Activated T-cell treated with anti-CD3 and anti-CD28 coated beads, Interleukin-2, amount 50 U/mL, for 24 hours (primary cell): Measurements from ENCODE around the gene TOR1AIP1.
A peak's percentile ranks its signal among the peaks of the same experiment; 100 is the strongest.
"Not testable (repeated sequence)": the region's sequence is repeated elsewhere in the genome, so short reads cannot be mapped to it uniquely, and the experiment has no call there.

Experiments used
- DNase-seq: peaks from one replicate; pipeline ENCODE4 v3.0.0-alpha.2; 2020
- H3K27ac Mint-ChIP-seq: 2 replicates; pipeline ENCODE4 v1.8.0; 2020; ENCODE audit warnings: mild to moderate bottlenecking, mixed read lengths
- H3K27me3 Mint-ChIP-seq: 2 replicates; pipeline ENCODE4 v1.8.0; 2020; ENCODE audit warnings: mixed read lengths
- H3K36me3 Mint-ChIP-seq: 2 replicates; pipeline ENCODE4 v1.8.0; 2020; ENCODE audit warnings: low read depth, mixed read lengths
- H3K4me1 Mint-ChIP-seq: 2 replicates; pipeline ENCODE4 v1.8.0; 2020; ENCODE audit warnings: low read depth, mixed read lengths
- H3K4me3 Mint-ChIP-seq: 2 replicates; pipeline ENCODE4 v1.8.0; 2020; ENCODE audit warnings: mild to moderate bottlenecking, moderate library complexity, mixed read lengths
- H3K9me3 Mint-ChIP-seq: 2 replicates; pipeline ENCODE4 v1.8.0; 2020; ENCODE audit warnings: mixed read lengths

The TOR1AIP1 gene

DNA sequence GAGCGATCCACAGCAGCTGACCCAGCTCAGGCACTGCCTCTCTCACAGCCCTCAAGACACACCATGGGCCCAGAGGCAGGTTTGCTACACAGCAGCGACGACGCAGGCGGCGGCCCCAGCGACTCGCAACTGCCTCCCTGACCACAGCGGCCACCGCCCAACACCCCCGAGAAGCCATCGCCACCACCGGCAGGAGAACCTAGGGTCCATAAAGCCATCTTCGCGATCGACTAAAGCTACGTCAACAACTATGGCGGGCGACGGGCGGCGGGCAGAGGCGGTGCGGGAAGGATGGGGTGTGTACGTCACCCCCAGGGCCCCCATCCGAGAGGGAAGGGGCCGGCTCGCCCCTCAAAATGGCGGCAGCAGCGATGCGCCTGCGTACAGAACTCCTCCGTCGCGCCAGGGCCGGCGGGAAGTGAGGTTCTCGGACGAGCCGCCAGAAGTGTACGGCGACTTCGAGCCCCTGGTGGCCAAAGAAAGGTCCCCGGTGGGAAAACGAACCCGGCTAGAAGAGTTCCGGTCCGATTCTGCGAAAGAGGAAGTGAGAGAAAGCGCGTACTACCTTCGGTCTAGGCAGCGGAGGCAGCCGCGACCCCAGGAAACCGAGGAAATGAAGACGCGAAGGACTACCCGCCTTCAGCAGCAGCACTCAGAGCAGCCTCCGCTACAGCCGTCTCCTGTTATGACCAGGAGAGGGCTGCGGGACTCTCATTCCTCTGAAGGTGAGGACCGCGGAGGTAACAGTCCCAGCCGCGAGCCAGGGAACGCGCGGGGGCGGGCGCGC is at the start of gene TOR1AIP1:
TSS of gene TOR1AIP1 (plus strand) at position 33 of the 787 bp plus-strand sequence. CDS start at position 251, 218 bp downstream.
- peak; percentile 97 for DNase-seq
- Mint-ChIP-seq H3K27ac (peak within 1 kb of the TSS; percentile 100), H3K9me3 (no peaks in the 10 kb centered on the region), H3K4me3 (peak within 1 kb of the TSS; percentile 94), H3K27me3 (no peaks in the 10 kb centered on the region), H3K4me1 (peaks cover 65% of the 10 kb centered on the region), H3K36me3 (peaks cover 59% of the 10 kb centered on the region)

DNA sequence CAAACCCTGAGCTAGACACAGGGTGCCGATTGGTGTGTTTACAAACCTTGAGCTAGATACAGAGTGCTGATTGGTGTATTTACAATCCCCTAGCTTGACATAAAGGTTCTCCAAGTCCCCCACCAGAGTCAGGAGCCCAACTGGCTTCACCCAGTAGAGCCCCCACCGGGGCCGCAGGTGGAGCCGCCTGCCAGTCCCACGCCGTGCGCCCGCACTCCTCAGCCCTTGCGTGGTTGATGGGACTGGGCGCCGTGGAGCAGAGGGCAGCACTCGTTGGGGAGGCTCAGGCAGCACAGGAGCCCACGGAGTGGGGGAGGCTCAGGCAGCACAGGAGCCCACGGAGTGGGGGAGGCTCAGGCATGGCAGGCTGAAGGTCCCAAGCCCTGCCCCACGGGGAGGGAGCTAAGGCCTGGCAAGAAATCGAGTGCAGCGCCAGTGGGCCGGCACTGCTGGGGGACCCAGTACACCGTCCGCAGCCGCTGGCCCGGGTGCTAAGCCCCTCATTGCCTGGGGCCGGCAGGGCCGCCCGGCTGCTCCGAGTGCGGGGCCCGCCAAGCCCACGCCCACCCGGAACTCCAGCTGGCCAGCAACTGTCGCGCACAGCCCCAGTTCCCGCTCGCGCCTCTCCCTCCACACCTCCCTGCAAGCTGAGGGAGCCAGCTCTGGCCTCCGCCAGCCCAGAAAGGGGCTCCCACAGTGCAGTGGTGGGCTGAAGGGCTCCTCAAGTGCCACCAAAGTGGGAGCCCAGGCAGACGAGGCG is 45.2 kb upstream of the TOR1AIP1 start:
- DNase-seq, H3K4me3 Mint-ChIP-seq, H3K27ac Mint-ChIP-seq, H3K27me3 Mint-ChIP-seq, H3K9me3 Mint-ChIP-seq: not testable (repeated sequence)
- Mint-ChIP-seq H3K36me3 (peaks cover 22% of the 10 kb centered on the region), H3K4me1 (peaks cover 11% of the 10 kb centered on the region)

GRCh38 chr1:179840107-179840506 is 42.0 kb upstream of the TOR1AIP1 start:
- DNase-seq, result no peak
- no peak overlapping the region for H3K27ac Mint-ChIP-seq
- H3K9me3 Mint-ChIP-seq, result no peaks in the 10 kb centered on the region
- no peaks in the 10 kb centered on the region for H3K27me3 Mint-ChIP-seq
- no peak overlapping the region for H3K4me3 Mint-ChIP-seq
- peaks cover 43% of the 10 kb centered on the region for H3K36me3 Mint-ChIP-seq
- no peaks in the 10 kb centered on the region for H3K4me1 Mint-ChIP-seq

DNA sequence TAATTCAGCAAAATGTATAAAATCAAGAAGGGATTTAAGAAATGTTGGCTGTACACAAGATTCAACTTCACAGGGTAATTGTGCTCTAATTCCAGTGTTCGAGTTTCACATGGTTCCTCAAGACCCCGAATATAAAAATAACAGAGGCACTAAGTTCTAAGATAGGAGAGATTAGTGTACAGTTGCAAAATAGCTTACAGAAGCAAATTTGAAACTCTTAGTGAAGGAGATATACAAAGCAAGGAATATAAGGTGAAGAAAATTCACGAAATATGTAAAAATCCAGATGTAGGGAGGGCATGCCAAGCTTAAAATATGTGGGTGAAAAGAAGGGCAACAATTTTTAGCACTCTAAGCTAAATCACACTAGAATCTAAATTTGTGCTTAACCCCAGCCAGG is 33.9 kb upstream of the TOR1AIP1 start:
- H3K27ac Mint-ChIP-seq, result no peak overlapping the region
- H3K36me3 Mint-ChIP-seq, result peaks cover 93% of the 10 kb centered on the region
- no peak overlapping the region for H3K4me3 Mint-ChIP-seq
- peaks cover 2% of the 10 kb centered on the region for H3K4me1 Mint-ChIP-seq
- no peaks in the 10 kb centered on the region for H3K9me3 Mint-ChIP-seq
- DNase-seq, result no peak
- no peaks in the 10 kb centered on the region for H3K27me3 Mint-ChIP-seq

DNA sequence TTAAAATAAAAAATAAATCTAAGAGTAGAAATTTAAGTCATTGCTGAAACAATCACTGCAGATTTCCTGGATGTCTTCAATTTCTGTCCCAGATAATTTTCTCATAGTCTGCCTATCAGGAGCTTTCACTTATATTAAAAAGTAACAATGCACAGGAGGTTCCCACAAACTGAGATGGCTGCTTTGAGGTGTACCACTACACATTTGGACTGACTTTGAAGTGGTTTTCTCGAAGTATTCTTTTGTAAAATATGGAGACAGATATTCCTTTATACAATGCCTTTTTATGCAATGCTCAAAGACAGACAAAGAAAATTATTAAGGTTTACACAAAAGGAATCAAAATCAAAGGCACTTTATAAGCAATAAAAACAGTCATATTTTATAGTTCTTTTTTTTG is 29.0 kb upstream of the TOR1AIP1 start:
- Mint-ChIP-seq H3K27ac (no peak overlapping the region), H3K9me3 (no peaks in the 10 kb centered on the region), H3K4me3 (no peak overlapping the region), H3K27me3 (no peaks in the 10 kb centered on the region), H3K36me3 (peaks cover 88% of the 10 kb centered on the region), H3K4me1 (peaks cover 2% of the 10 kb centered on the region)
- DNase-seq, result no peak

DNA sequence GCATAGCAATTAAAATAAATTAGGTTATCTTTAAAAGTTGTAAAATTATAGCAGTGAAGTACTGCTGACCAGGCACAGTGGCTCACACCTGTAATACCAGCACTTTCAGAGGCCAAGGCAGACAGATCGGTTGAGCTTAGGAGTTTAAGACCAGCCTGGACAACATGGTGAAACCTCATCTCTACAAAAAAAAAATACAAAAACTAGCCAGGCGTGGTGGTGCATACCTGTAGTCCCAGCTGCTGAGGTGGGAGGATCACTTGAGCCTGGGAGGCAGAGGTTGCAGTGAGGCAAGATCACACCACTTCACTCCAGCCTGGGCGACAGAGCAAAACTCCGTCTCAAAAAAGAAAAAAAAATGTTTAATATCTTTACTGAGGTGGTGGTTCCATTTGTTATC is 26.3 kb upstream of the TOR1AIP1 start:
- not testable (repeated sequence) for H3K9me3 Mint-ChIP-seq, H3K27ac Mint-ChIP-seq, H3K27me3 Mint-ChIP-seq, H3K4me1 Mint-ChIP-seq, DNase-seq, H3K4me3 Mint-ChIP-seq
- peaks cover 82% of the 10 kb centered on the region for H3K36me3 Mint-ChIP-seq

DNA sequence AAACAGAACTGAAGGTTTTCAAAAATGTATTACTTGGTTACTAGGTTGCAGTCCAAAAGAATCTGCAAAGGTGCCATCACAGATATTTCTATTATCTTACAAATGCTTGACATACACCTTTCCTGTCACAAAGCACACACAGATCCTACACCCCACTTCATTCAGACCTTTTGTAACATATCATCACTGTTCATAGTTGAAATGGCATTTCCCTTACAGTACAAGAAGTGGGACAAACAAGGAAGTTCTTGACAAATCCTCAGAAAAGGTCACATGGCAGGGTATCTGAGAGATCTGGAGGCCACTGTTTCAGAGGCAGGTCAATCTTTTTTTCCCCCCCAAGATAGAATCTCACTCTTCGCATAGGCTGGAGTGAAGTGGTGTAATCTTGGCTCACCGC is 25.8 kb upstream of the TOR1AIP1 start:
- Mint-ChIP-seq H3K4me3 (no peak overlapping the region), H3K4me1 (peaks cover 2% of the 10 kb centered on the region), H3K36me3 (peaks cover 79% of the 10 kb centered on the region), H3K27me3 (no peaks in the 10 kb centered on the region), H3K27ac (no peak overlapping the region), H3K9me3 (no peaks in the 10 kb centered on the region)
- no peak for DNase-seq

DNA sequence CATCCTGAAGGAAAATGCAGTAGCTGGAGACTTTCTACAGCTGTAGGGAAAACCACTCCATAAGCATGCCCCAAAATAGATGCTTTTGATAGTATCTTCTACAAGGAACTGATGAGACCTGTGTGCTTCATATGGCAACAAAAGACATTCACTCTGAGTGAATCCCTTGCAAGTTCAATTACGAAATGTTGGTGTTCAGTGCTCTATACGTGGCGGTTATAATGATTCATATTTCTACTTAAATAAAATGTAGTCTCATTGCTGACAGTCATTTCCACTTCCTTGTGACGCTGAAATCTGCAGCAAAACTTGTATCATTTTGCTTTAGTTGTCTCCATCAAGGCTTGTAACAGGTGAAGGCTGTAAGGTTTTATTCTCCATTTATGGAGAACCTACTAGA is 25.1 kb upstream of the TOR1AIP1 start:
- no peak overlapping the region for H3K27ac Mint-ChIP-seq
- DNase-seq, result no peak
- no peak overlapping the region for H3K4me3 Mint-ChIP-seq
- peaks cover 79% of the 10 kb centered on the region for H3K36me3 Mint-ChIP-seq
- H3K4me1 Mint-ChIP-seq, result peaks cover 2% of the 10 kb centered on the region
- no peaks in the 10 kb centered on the region for H3K9me3 Mint-ChIP-seq
- H3K27me3 Mint-ChIP-seq, result no peaks in the 10 kb centered on the region

GRCh38 chr1:179860652-179861051 is 21.4 kb upstream of the TOR1AIP1 start:
- Mint-ChIP-seq H3K4me1 (no peaks in the 10 kb centered on the region), H3K36me3 (peaks cover 80% of the 10 kb centered on the region)

GRCh38 chr1:179865377-179865776 is 16.7 kb upstream of the TOR1AIP1 start:
- Mint-ChIP-seq H3K4me3 (no peak overlapping the region), H3K27me3 (no peaks in the 10 kb centered on the region), H3K4me1 (peaks cover 5% of the 10 kb centered on the region), H3K27ac (no peak overlapping the region), H3K9me3 (no peaks in the 10 kb centered on the region), H3K36me3 (peaks cover 87% of the 10 kb centered on the region)
- DNase-seq, result no peak

More at GRCh38 chr1:179860652-179861051, 21.4 kb upstream of the TOR1AIP1 start:
- Mint-ChIP-seq H3K27me3 (no peaks in the 10 kb centered on the region), H3K27ac (no peak overlapping the region), H3K9me3 (no peaks in the 10 kb centered on the region), H3K4me3 (no peak overlapping the region)
- no peak for DNase-seq

DNA sequence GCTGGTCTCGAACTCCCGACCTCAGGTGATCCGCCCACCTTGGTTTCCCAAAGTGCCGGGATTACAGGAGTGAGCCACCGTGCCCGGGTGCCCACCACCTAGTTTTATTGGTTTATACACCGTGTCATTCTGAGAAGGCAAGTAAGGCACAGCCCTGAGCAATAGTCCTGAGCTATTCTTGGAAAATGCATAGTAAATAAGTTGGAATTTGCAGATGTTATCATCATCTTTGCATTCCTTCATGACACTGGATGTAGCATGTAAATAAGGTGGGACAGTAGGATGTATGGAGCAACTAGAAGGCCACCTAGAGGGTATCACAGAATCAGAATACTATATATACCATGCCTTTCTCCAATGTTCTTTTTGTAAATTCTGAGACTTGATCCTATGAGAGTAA is 15.5 kb upstream of the TOR1AIP1 start:
- no peaks in the 10 kb centered on the region for H3K27me3 Mint-ChIP-seq
- H3K9me3 Mint-ChIP-seq, result no peaks in the 10 kb centered on the region
- DNase-seq, result no peak
- no peak overlapping the region for H3K4me3 Mint-ChIP-seq
- no peak overlapping the region for H3K27ac Mint-ChIP-seq
- peaks cover 90% of the 10 kb centered on the region for H3K36me3 Mint-ChIP-seq
- peaks cover 8% of the 10 kb centered on the region for H3K4me1 Mint-ChIP-seq

DNA sequence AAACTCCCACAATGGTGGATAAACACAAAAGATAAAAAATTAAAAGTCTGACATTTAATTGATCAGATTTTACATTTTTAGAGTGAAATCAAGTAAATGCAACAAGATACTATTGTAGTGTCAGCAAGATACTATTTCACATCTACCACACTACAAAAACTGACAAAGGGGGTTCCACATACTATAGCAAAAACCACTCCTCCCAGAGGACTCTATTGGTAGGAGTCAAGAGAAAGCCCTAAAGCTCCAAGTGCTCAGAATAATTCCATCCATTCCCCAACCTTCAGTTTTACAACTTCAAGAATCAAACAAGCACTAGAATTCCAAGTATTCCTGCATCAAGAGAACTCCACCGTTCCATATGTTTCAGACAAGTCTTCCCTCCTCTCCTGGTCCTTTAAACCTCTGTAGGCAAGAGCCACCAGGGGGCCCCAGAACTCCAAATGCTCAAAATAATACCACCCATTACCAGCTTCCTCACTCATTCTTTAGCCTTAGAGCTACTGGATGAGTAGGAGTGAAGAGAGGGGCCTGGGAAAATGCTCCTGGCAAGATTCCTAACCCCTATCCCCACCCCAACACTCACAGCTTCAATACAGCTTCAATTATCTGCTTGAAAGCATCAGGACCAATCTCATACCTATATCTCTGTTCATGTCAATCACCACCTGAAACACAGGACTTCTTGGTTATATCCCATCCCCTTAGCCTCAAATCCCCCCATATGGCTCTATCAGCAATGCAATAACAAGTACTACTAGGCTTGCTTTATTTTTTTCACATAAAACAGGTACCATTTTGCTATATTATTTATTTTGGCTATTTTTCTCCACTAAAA is 14.4 kb upstream of the TOR1AIP1 start:
- H3K27ac Mint-ChIP-seq, result no peak overlapping the region
- peak; percentile 58 for DNase-seq
- no peaks in the 10 kb centered on the region for H3K9me3 Mint-ChIP-seq

DNA sequence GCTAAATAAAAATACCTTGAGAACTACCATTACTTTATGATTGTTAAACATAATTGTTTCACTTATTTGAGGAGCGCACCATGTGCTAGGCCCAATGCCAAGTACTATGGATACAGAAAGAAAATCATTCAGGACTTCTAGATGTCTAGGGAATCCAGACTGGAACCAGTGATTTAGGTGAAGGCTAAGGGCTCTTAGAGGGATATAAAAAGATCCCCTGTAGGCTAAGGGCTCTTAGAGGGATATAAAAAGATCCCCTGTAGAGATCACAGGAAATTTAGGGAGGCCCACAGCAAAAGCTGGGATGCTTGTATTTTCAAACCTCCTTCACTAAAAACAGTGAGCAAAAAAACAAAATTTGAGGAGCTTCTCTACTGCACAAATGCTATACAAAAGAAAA is 11.2 kb upstream of the TOR1AIP1 start:
- H3K27me3 Mint-ChIP-seq, result no peaks in the 10 kb centered on the region
- H3K27ac Mint-ChIP-seq, result no peak overlapping the region
- H3K9me3 Mint-ChIP-seq, result no peaks in the 10 kb centered on the region
- no peak overlapping the region for H3K4me3 Mint-ChIP-seq
- H3K4me1 Mint-ChIP-seq, result peaks cover 41% of the 10 kb centered on the region
- no peak for DNase-seq
- peaks cover 92% of the 10 kb centered on the region for H3K36me3 Mint-ChIP-seq

More for the DNA sequence above, 14.4 kb upstream of the TOR1AIP1 start:
- peaks cover 17% of the 10 kb centered on the region for H3K4me1 Mint-ChIP-seq
- H3K27me3 Mint-ChIP-seq, result no peaks in the 10 kb centered on the region
- H3K36me3 Mint-ChIP-seq, result peaks cover 88% of the 10 kb centered on the region
- no peak overlapping the region for H3K4me3 Mint-ChIP-seq

GRCh38 chr1:179871940-179872339 is 10.1 kb upstream of the TOR1AIP1 start:
- peaks cover 90% of the 10 kb centered on the region for H3K36me3 Mint-ChIP-seq
- DNase-seq, result no peak
- H3K27ac Mint-ChIP-seq, result peak overlapping the region; percentile 26
- H3K9me3 Mint-ChIP-seq, result no peaks in the 10 kb centered on the region
- H3K27me3 Mint-ChIP-seq, result no peaks in the 10 kb centered on the region
- no peak overlapping the region for H3K4me3 Mint-ChIP-seq
- H3K4me1 Mint-ChIP-seq, result peaks cover 49% of the 10 kb centered on the region
